ENCODE measurements around the gene CDH2. TPM values are rescaled to one million over a fixed set of nuclear protein-coding genes. Genes with fewer than 3 reads are reported as not detected.

CDH2 gene
- total RNA-seq (1 to 10 TPM in 2 of 4 donors, under 1 TPM in 2; 0.27 to 4.8 (median 1.4) TPM), polyA plus RNA-seq (under 1 TPM; 0.04 to 0.52 (median 0.08) TPM)
- long read RNA-seq, donor 1, result 0 reads
- long read RNA-seq, donor 2, result 0 reads

- Histone ChIP-seq H3K36me3 (ENCODE audit: insufficient read depth in 1 of 2, low read depth in 1 of 2) (no peaks in the 10 kb centered on the region), H3K4me1 (peaks cover 6% of the 10 kb centered on the region), H3K27me3 (ENCODE audit: insufficient read depth in 3 of 3, low read length in 2 of 3) (peaks cover 0 to 71% (median 15%) of the 10 kb centered on the region in 3 donors), H3K27ac (no peak within 1 kb of the TSS), H3K9me3 (no peaks in the 10 kb centered on the region), H3K4me3 (peak within 1 kb of the TSS; percentile 71)
- ATAC-seq (peak; percentile 42 to 70 (median 55)), DNase-seq (peak; percentile 37 to 51)
- 0 to 1% (median 1%) methylated on average over 48 to 105 of the region's 105 CpGs for WGBS, 3 donors
- TF ChIP-seq CTCF (IDR thresholded peaks at IDR 0.05), result no peak
- intact Hi-C loops (cut with DNase I), result no loop called here
These were observed at the start of gene CDH2 for GRCh38 chr18:28176948-28177827. Gene CDH2, minus strand, starts transcription at chr18:28177130. Its CDS starts 108 bp downstream, at chr18:28177022.

GRCh38 chr18:28212060-28212459 lies 35.1 kb upstream of the CDH2 start:
- 87 to 90% (median 87%) methylated on average over 3 of the region's 3 CpGs for WGBS, 3 donors
- Histone ChIP-seq H3K27ac (no peak overlapping the region), H3K4me3 (no peak overlapping the region), H3K9me3 (no peaks in the 10 kb centered on the region), H3K36me3 (ENCODE audit: insufficient read depth in 1 of 2, low read depth in 1 of 2) (no peaks in the 10 kb centered on the region), H3K4me1 (no peaks in the 10 kb centered on the region), H3K27me3 (ENCODE audit: insufficient read depth in 3 of 3, low read length in 2 of 3) (no peaks in the 10 kb centered on the region)
- DNase-seq (no peak), ATAC-seq (no peak)
- no peak for TF ChIP-seq CTCF (IDR thresholded peaks at IDR 0.05)
- intact Hi-C loops (cut with DNase I), result no loop called here

- DNase-seq (no peak), ATAC-seq (no peak)
- Histone ChIP-seq H3K9me3 (no peaks in the 10 kb centered on the region), H3K4me1 (no peaks in the 10 kb centered on the region), H3K36me3 (ENCODE audit: insufficient read depth in 1 of 2, low read depth in 1 of 2) (no peaks in the 10 kb centered on the region), H3K4me3 (no peak overlapping the region), H3K27ac (no peak overlapping the region), H3K27me3 (ENCODE audit: insufficient read depth in 3 of 3, low read length in 2 of 3) (no peaks in the 10 kb centered on the region)
- intact Hi-C loops (cut with DNase I), result no loop called here
- no peak for TF ChIP-seq CTCF (IDR thresholded peaks at IDR 0.05)
- 66 to 71% (median 67%) methylated on average over 11 of the region's 11 CpGs for WGBS, 3 donors
These were observed 31.9 kb upstream of the CDH2 start for GRCh38 chr18:28208712-28209265.

GRCh38 chr18:28208268-28208667 lies 31.3 kb upstream of the CDH2 start:
- intact Hi-C loops (cut with DNase I), result no loop called here
- WGBS, 3 donors, result 67 to 80% (median 72%) methylated on average over 1 of the region's 1 CpG

More at GRCh38 chr18:28208268-28208667, 31.3 kb upstream of the CDH2 start:
- Histone ChIP-seq H3K4me1 (no peaks in the 10 kb centered on the region), H3K36me3 (ENCODE audit: insufficient read depth in 1 of 2, low read depth in 1 of 2) (no peaks in the 10 kb centered on the region), H3K27ac (no peak overlapping the region), H3K27me3 (ENCODE audit: insufficient read depth in 3 of 3, low read length in 2 of 3) (no peaks in the 10 kb centered on the region), H3K9me3 (no peaks in the 10 kb centered on the region), H3K4me3 (no peak overlapping the region)
- TF ChIP-seq CTCF (IDR thresholded peaks at IDR 0.05), result no peak
- no peak for ATAC-seq
- DNase-seq, result no peak
